ENCODE measurements around the gene BHLHE23.

The BHLHE23 gene

GRCh38 chr20:62993856-62994494, 12.8 kb downstream of the BHLHE23 start:
- H3K27ac ChIP-seq (ENCODE audit: low read length): no peak overlapping the region
- H3K9me3 ChIP-seq (ENCODE audit: control insufficient read depth in 1 of 2, low read length in 2 of 2): no peaks in the 10 kb centered on the region
- H3K4me3 ChIP-seq (ENCODE audit: low read depth in 1 of 2, low read length in 2 of 2): no peak overlapping the region
- no peaks in the 10 kb centered on the region for H3K4me1 ChIP-seq (ENCODE audit: control insufficient read depth in 1 of 2, insufficient read depth in 2 of 2, low read length in 2 of 2)
- H3K27me3 ChIP-seq (ENCODE audit: low read depth, low read length): peaks cover 16% of the 10 kb centered on the region
- H3K36me3 ChIP-seq (ENCODE audit: control insufficient read depth in 1 of 2, insufficient read depth in 2 of 2, low read length in 2 of 2): no peaks in the 10 kb centered on the region

- Histone ChIP-seq H3K4me3 (ENCODE audit: low read depth in 1 of 2, low read length in 2 of 2) (no peak overlapping the region), H3K36me3 (ENCODE audit: control insufficient read depth in 1 of 2, insufficient read depth in 2 of 2, low read length in 2 of 2) (no peaks in the 10 kb centered on the region), H3K4me1 (ENCODE audit: control insufficient read depth in 1 of 2, insufficient read depth in 2 of 2, low read length in 2 of 2) (no peaks in the 10 kb centered on the region), H3K27me3 (ENCODE audit: low read depth, low read length) (peaks cover 4% of the 10 kb centered on the region), H3K27ac (ENCODE audit: low read length) (no peak overlapping the region), H3K9me3 (ENCODE audit: control insufficient read depth in 1 of 2, low read length in 2 of 2) (no peaks in the 10 kb centered on the region)
Observed at GRCh38 chr20:62991863-62992262, 14.9 kb downstream of the BHLHE23 start.

GRCh38 chr20:62991196-62991807, 15.5 kb downstream of the BHLHE23 start:
- peaks cover 4% of the 10 kb centered on the region for H3K27me3 ChIP-seq (ENCODE audit: low read depth, low read length)
- H3K4me1 ChIP-seq (ENCODE audit: control insufficient read depth in 1 of 2, insufficient read depth in 2 of 2, low read length in 2 of 2): no peaks in the 10 kb centered on the region
- H3K9me3 ChIP-seq (ENCODE audit: control insufficient read depth in 1 of 2, low read length in 2 of 2): no peaks in the 10 kb centered on the region

GRCh38 chr20:62990306-62990825, 16.4 kb downstream of the BHLHE23 start:
- H3K4me3 ChIP-seq (ENCODE audit: low read depth in 1 of 2, low read length in 2 of 2): no peak overlapping the region
- H3K27ac ChIP-seq (ENCODE audit: low read length): no peak overlapping the region
- no peaks in the 10 kb centered on the region for H3K36me3 ChIP-seq (ENCODE audit: control insufficient read depth in 1 of 2, insufficient read depth in 2 of 2, low read length in 2 of 2)
- H3K9me3 ChIP-seq (ENCODE audit: control insufficient read depth in 1 of 2, low read length in 2 of 2): no peaks in the 10 kb centered on the region
- H3K4me1 ChIP-seq (ENCODE audit: control insufficient read depth in 1 of 2, insufficient read depth in 2 of 2, low read length in 2 of 2): no peaks in the 10 kb centered on the region
- H3K27me3 ChIP-seq (ENCODE audit: low read depth, low read length): peaks cover 4% of the 10 kb centered on the region

More at GRCh38 chr20:62991196-62991807, 15.5 kb downstream of the BHLHE23 start:
- Histone ChIP-seq H3K36me3 (ENCODE audit: control insufficient read depth in 1 of 2, insufficient read depth in 2 of 2, low read length in 2 of 2) (no peaks in the 10 kb centered on the region), H3K27ac (ENCODE audit: low read length) (no peak overlapping the region), H3K4me3 (ENCODE audit: low read depth in 1 of 2, low read length in 2 of 2) (no peak overlapping the region)

GRCh38 chr20:62989201-62989601, 17.6 kb downstream of the BHLHE23 start:
- H3K4me1 ChIP-seq (ENCODE audit: control insufficient read depth in 1 of 2, insufficient read depth in 2 of 2, low read length in 2 of 2): no peaks in the 10 kb centered on the region

GRCh38 chr20:62987114-62987513, 19.6 kb downstream of the BHLHE23 start:
- H3K36me3 ChIP-seq (ENCODE audit: control insufficient read depth in 1 of 2, insufficient read depth in 2 of 2, low read length in 2 of 2): no peaks in the 10 kb centered on the region

More at GRCh38 chr20:62989201-62989601, 17.6 kb downstream of the BHLHE23 start:
- Histone ChIP-seq H3K9me3 (ENCODE audit: control insufficient read depth in 1 of 2, low read length in 2 of 2) (no peaks in the 10 kb centered on the region), H3K27ac (ENCODE audit: low read length) (no peak overlapping the region), H3K36me3 (ENCODE audit: control insufficient read depth in 1 of 2, insufficient read depth in 2 of 2, low read length in 2 of 2) (no peaks in the 10 kb centered on the region), H3K4me3 (ENCODE audit: low read depth in 1 of 2, low read length in 2 of 2) (no peak overlapping the region), H3K27me3 (ENCODE audit: low read depth, low read length) (peaks cover 4% of the 10 kb centered on the region)

GRCh38 chr20:62986257-62986800, 20.4 kb downstream of the BHLHE23 start:
- no peaks in the 10 kb centered on the region for H3K4me1 ChIP-seq (ENCODE audit: control insufficient read depth in 1 of 2, insufficient read depth in 2 of 2, low read length in 2 of 2)
- no peaks in the 10 kb centered on the region for H3K27me3 ChIP-seq (ENCODE audit: low read depth, low read length)
- no peak overlapping the region for H3K27ac ChIP-seq (ENCODE audit: low read length)
- no peaks in the 10 kb centered on the region for H3K36me3 ChIP-seq (ENCODE audit: control insufficient read depth in 1 of 2, insufficient read depth in 2 of 2, low read length in 2 of 2)
- no peak overlapping the region for H3K4me3 ChIP-seq (ENCODE audit: low read depth in 1 of 2, low read length in 2 of 2)
- H3K9me3 ChIP-seq (ENCODE audit: control insufficient read depth in 1 of 2, low read length in 2 of 2): no peaks in the 10 kb centered on the region

More at GRCh38 chr20:62987114-62987513, 19.6 kb downstream of the BHLHE23 start:
- Histone ChIP-seq H3K4me1 (ENCODE audit: control insufficient read depth in 1 of 2, insufficient read depth in 2 of 2, low read length in 2 of 2) (no peaks in the 10 kb centered on the region), H3K4me3 (ENCODE audit: low read depth in 1 of 2, low read length in 2 of 2) (no peak overlapping the region), H3K9me3 (ENCODE audit: control insufficient read depth in 1 of 2, low read length in 2 of 2) (no peaks in the 10 kb centered on the region), H3K27me3 (ENCODE audit: low read depth, low read length) (peaks cover 4% of the 10 kb centered on the region), H3K27ac (ENCODE audit: low read length) (no peak overlapping the region)

GRCh38 chr20:62985444-62985778, 21.4 kb downstream of the BHLHE23 start:
- Histone ChIP-seq H3K4me1 (ENCODE audit: control insufficient read depth in 1 of 2, insufficient read depth in 2 of 2, low read length in 2 of 2) (no peaks in the 10 kb centered on the region), H3K27me3 (ENCODE audit: low read depth, low read length) (peaks cover under 1% of the 10 kb centered on the region)

GRCh38 chr20:62984666-62985443, 21.9 kb downstream of the BHLHE23 start:
- Histone ChIP-seq H3K36me3 (ENCODE audit: control insufficient read depth in 1 of 2, insufficient read depth in 2 of 2, low read length in 2 of 2) (no peaks in the 10 kb centered on the region), H3K27ac (ENCODE audit: low read length) (no peak overlapping the region), H3K4me3 (ENCODE audit: low read depth in 1 of 2, low read length in 2 of 2) (no peak overlapping the region), H3K4me1 (ENCODE audit: control insufficient read depth in 1 of 2, insufficient read depth in 2 of 2, low read length in 2 of 2) (no peaks in the 10 kb centered on the region), H3K27me3 (ENCODE audit: low read depth, low read length) (peaks cover 6% of the 10 kb centered on the region), H3K9me3 (ENCODE audit: control insufficient read depth in 1 of 2, low read length in 2 of 2) (no peaks in the 10 kb centered on the region)

More at GRCh38 chr20:62985444-62985778, 21.4 kb downstream of the BHLHE23 start:
- Histone ChIP-seq H3K27ac (ENCODE audit: low read length) (no peak overlapping the region), H3K9me3 (ENCODE audit: control insufficient read depth in 1 of 2, low read length in 2 of 2) (no peaks in the 10 kb centered on the region), H3K36me3 (ENCODE audit: control insufficient read depth in 1 of 2, insufficient read depth in 2 of 2, low read length in 2 of 2) (no peaks in the 10 kb centered on the region), H3K4me3 (ENCODE audit: low read depth in 1 of 2, low read length in 2 of 2) (no peak overlapping the region)

- Histone ChIP-seq H3K27ac (ENCODE audit: low read length) (no peak overlapping the region), H3K4me1 (ENCODE audit: control insufficient read depth in 1 of 2, insufficient read depth in 2 of 2, low read length in 2 of 2) (no peaks in the 10 kb centered on the region), H3K27me3 (ENCODE audit: low read depth, low read length) (peaks cover 17% of the 10 kb centered on the region)
Observed at GRCh38 chr20:62983210-62983609, 23.6 kb downstream of the BHLHE23 start.

More at GRCh38 chr20:62983210-62983609, 23.6 kb downstream of the BHLHE23 start:
- H3K36me3 ChIP-seq (ENCODE audit: control insufficient read depth in 1 of 2, insufficient read depth in 2 of 2, low read length in 2 of 2): no peaks in the 10 kb centered on the region
- H3K9me3 ChIP-seq (ENCODE audit: control insufficient read depth in 1 of 2, low read length in 2 of 2): no peaks in the 10 kb centered on the region
- H3K4me3 ChIP-seq (ENCODE audit: low read depth in 1 of 2, low read length in 2 of 2): no peak overlapping the region

Data from muscle layer of duodenum (tissue), 2 donors.